ENCODE data around the gene MAN2A2.

DNA sequence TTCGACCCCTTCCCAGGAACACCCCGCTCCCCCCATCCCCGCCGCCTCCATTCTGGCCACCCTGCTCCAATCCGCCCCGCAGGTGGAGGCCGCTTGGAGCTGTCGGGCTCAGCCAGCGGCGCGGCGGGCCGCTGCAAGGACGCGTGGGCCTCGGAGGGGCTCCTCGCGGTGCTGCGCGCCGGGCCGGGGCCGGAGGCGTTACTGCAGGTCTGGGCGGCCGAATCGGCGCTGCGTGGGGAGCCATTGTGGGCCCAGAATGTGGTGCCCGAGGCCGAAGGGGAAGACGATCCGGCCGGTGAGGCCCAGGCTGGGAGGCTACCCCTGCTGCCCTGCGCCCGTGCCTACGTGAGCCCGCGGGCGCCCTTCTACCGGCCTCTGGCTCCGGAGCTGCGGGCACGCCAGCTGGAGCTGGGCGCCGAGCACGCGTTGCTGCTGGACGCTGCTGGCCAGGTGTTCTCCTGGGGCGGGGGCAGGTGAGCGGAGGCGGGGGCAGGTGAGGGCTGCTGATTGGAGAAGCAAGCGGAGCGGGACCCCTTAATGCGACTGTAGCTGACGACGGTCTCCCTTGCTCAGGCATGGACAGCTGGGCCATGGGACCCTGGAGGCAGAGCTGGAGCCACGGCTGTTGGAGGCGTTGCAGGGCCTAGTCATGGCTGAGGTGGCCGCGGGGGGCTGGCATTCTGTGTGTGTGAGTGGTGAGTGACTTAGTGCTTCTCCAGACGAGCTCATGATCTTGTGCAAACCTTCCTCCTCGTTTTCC is 54.1 kb downstream of the MAN2A2 start:
- no peak for TF ChIP-seq GATA2 (IDR thresholded peaks at IDR 0.05; ENCODE audit: low read depth, low read length)
- TF ChIP-seq GATA3 (IDR thresholded peaks at IDR 0.05; ENCODE audit: low read depth, low read length), result no peak

All from SH-SY5Y (cell line).